Measurements from ENCODE around the gene LRP1. TPM values are rescaled to one million over a fixed set of nuclear protein-coding genes. Genes with fewer than 3 reads are reported as not detected.

The LRP1 gene
- total and polyA plus RNA-seq, 2 experiments from 2014 or later, result 26.6 to 145 TPM

DNA sequence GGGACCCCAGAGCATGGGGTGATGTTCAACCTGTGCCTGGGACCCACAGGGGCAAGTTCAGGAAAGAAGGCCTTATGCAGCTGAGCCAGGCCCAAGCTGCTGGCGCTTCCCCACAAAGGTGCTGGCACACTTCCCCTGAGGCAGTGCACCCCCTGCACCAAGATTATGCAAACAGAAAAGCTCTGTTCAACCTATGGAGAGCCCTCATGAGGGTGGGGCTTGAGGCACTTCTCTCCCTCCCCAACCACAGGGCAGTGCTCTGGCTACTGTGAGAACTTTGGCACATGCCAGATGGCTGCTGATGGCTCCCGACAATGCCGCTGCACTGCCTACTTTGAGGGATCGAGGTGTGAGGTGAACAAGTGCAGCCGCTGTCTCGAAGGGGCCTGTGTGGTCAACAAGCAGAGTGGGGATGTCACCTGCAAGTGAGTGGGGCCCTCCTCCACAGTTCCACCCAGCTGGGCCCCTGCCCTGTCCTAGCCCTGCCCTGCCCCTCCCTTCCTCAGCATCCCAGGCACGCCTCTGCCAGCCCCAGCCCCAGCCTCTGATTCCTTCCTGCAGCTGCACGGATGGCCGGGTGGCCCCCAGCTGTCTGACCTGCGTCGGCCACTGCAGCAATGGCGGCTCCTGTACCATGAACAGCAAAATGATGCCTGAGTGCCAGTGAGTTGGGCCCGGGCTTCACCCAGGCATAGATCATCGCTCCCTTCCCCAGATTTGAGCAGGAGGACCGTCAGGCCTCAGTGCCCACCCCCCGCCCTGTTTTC, 82.8 kb downstream of the LRP1 start:
- Mint-ChIP-seq H3K4me1 (peaks cover 28% of the 10 kb centered on the region), H3K36me3 (ENCODE audit: low read depth) (peaks cover 50% of the 10 kb centered on the region), H3K4me3 (no peak overlapping the region), H3K9me3 (no peaks in the 10 kb centered on the region; the same call in 1 of the 3 replicates), H3K27ac (no peak overlapping the region), H3K27me3 (ENCODE audit: insufficient read depth, low read depth, poor library complexity) (peaks cover 39% of the 10 kb centered on the region)
- Histone ChIP-seq H3K27me3 (ENCODE audit: insufficient read depth) (peaks cover 27% of the 10 kb centered on the region), H3K9me2 (ENCODE audit: insufficient read depth) (no peaks in the 10 kb centered on the region), H4K20me1 (replicated peaks; ENCODE audit: insufficient read depth) (0 out of 2 replicates have a peak, but pooled peaks cover 7% of the 10 kb centered on the region), H3K79me2 (replicated peaks; ENCODE audit: insufficient read depth) (no peaks in the 10 kb centered on the region), H3K27ac (ENCODE audit: low read depth) (no peak overlapping the region), H3K36me3 (ENCODE audit: insufficient read depth) (no peaks in the 10 kb centered on the region), H3K4me2 (no peak overlapping the region), H3K4me1 (ENCODE audit: insufficient read depth) (peaks cover 26% of the 10 kb centered on the region), H3F3A (replicated peaks; ENCODE audit: low read depth) (0 out of 2 replicates have a peak, but pooled peaks cover 21% of the 10 kb centered on the region), H3K4me3 (no peak overlapping the region), H2AFZ (no peak overlapping the region)
- ATAC-seq (no peak), DNase-seq (ENCODE audit: low spot score) (no peak)
- no peak for TF ChIP-seq POLR2AphosphoS5 (IDR thresholded peaks at IDR 0.05; ENCODE audit: low read depth)
- TF ChIP-seq EZH2 (IDR thresholded peaks at IDR 0.05; ENCODE audit: low read depth, unreplicated experiment), result no peak
- TF ChIP-seq, protein P1, sequence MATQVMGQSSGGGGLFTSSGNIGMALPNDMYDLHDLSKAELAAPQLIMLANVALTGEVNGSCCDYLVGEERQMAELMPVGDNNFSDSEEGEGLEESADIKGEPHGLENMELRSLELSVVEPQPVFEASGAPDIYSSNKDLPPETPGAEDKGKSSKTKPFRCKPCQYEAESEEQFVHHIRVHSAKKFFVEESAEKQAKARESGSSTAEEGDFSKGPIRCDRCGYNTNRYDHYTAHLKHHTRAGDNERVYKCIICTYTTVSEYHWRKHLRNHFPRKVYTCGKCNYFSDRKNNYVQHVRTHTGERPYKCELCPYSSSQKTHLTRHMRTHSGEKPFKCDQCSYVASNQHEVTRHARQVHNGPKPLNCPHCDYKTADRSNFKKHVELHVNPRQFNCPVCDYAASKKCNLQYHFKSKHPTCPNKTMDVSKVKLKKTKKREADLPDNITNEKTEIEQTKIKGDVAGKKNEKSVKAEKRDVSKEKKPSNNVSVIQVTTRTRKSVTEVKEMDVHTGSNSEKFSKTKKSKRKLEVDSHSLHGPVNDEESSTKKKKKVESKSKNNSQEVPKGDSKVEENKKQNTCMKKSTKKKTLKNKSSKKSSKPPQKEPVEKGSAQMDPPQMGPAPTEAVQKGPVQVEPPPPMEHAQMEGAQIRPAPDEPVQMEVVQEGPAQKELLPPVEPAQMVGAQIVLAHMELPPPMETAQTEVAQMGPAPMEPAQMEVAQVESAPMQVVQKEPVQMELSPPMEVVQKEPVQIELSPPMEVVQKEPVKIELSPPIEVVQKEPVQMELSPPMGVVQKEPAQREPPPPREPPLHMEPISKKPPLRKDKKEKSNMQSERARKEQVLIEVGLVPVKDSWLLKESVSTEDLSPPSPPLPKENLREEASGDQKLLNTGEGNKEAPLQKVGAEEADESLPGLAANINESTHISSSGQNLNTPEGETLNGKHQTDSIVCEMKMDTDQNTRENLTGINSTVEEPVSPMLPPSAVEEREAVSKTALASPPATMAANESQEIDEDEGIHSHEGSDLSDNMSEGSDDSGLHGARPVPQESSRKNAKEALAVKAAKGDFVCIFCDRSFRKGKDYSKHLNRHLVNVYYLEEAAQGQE (IDR thresholded peaks at IDR 0.05; ENCODE audit: unreplicated experiment), result no peak
- no peak for TF ChIP-seq ZNF331 (CRISPR knock-in tag; IDR thresholded peaks at IDR 0.05; ENCODE audit: low read depth)
- no peak for TF ChIP-seq NANOG (IDR thresholded peaks at IDR 0.05; ENCODE audit: borderline replicate concordance)
- no peak for TF ChIP-seq ZNF462 (CRISPR knock-in tag; IDR thresholded peaks at IDR 0.05)
- no peak for TF ChIP-seq EZH2phosphoT487 (IDR thresholded peaks at IDR 0.05; ENCODE audit: unreplicated experiment)
- no peak for TF ChIP-seq ZNF114 (CRISPR knock-in tag; IDR thresholded peaks at IDR 0.05)
- no peak for TF ChIP-seq JUNB (IDR thresholded peaks at IDR 0.05; ENCODE audit: unreplicated experiment)
- TF ChIP-seq STAT1 (IDR thresholded peaks at IDR 0.05; ENCODE audit: unreplicated experiment), result no peak
- TF ChIP-seq, protein P2, sequence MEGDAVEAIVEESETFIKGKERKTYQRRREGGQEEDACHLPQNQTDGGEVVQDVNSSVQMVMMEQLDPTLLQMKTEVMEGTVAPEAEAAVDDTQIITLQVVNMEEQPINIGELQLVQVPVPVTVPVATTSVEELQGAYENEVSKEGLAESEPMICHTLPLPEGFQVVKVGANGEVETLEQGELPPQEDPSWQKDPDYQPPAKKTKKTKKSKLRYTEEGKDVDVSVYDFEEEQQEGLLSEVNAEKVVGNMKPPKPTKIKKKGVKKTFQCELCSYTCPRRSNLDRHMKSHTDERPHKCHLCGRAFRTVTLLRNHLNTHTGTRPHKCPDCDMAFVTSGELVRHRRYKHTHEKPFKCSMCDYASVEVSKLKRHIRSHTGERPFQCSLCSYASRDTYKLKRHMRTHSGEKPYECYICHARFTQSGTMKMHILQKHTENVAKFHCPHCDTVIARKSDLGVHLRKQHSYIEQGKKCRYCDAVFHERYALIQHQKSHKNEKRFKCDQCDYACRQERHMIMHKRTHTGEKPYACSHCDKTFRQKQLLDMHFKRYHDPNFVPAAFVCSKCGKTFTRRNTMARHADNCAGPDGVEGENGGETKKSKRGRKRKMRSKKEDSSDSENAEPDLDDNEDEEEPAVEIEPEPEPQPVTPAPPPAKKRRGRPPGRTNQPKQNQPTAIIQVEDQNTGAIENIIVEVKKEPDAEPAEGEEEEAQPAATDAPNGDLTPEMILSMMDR (conservative IDR thresholded peaks at IDR 0.05; ENCODE audit: low read depth in 2 of 2), result no peak
- no peak for TF ChIP-seq CREB1 (CRISPR knock-in tag; IDR thresholded peaks at IDR 0.05; ENCODE audit: low read depth)
- TF ChIP-seq, protein P3, sequence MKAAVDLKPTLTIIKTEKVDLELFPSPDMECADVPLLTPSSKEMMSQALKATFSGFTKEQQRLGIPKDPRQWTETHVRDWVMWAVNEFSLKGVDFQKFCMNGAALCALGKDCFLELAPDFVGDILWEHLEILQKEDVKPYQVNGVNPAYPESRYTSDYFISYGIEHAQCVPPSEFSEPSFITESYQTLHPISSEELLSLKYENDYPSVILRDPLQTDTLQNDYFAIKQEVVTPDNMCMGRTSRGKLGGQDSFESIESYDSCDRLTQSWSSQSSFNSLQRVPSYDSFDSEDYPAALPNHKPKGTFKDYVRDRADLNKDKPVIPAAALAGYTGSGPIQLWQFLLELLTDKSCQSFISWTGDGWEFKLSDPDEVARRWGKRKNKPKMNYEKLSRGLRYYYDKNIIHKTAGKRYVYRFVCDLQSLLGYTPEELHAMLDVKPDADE (IDR thresholded peaks at IDR 0.05), result no peak
